Stimulated activated CD8-positive, alpha-beta memory T cell treated with anti-CD3 and anti-CD28 coated beads, Interleukin-15, amount 100 ng/mL, for 1 hour (primary cell): ENCODE data around the gene MCEMP1.

ENCODE experiments used
- DNase-seq: peaks from one replicate; pipeline ENCODE4 v3.0.0-alpha.2; 2020; ENCODE audit warnings: low read depth

MCEMP1 gene

DNA sequence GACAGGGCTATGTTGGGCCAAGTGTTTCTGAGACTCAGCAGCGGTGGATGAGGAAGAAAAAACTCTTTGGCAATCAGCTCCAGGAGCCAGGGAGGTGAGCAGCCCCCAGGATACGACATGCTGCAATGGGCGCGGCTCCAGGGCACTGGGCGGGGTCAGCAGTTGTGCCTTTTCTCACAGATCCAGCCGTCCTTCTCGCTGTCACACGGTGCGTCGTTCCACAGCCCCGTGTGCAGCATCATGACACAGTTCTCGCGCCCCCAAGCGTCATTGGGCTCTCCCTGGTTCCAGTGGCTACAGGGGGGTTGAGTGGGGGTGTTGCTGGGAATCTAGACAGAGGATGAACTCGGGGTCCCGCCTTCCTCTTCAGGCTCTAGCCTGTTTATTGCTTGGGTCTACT lies 52.3 kb downstream of the MCEMP1 start:
- DNase-seq, result no peak
